ENCODE results near the gene GCN1. TPM values are rescaled to one million over a fixed set of nuclear protein-coding genes. Genes with fewer than 3 reads are reported as not detected.
A peak's percentile ranks its signal among the peaks of the same experiment; 100 is the strongest.
"Not testable (repeated sequence)": the region's sequence is repeated elsewhere in the genome, so short reads cannot be mapped to it uniquely, and the experiment has no call there.

Gene GCN1
- total and polyA plus RNA-seq, 12 donors = 9.7 to 41.3 (median 34.0) TPM

DNA sequence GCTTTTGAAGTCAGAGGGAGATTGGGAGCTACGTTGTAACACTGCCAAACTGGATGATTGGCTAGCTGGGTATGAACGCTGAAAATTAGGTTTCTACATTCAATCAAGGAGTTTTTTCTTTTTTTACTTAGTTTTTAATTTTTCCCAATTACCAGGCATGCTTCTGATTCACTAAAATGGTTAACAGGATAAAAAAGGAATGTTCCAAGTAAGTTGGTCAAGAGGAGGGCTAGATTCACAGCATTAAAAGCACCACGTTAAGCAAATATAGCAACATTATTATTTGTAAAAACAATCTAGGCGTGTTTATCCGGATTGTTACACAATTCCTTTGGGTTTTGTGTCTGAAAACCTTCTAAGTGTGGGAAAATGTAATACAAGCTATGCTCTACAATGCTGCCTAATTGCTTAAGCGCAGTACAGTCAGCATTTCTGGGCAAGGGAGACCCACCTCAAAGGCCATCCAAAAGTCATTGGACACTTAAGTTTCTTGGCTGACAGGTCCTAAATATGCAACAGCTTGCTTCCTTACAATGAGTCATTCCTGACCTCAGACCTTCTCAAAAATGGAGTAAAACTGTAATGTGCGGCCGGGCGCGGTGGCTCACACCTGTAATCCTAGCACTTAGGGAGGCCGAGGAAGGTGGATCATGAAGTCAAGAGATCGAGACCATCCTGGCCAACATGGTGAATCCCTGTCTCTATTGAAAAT lies 5.2 kb upstream of the GCN1 start:
- peak in 2 of 8 donors; percentile 20 to 53 for ATAC-seq

DNA sequence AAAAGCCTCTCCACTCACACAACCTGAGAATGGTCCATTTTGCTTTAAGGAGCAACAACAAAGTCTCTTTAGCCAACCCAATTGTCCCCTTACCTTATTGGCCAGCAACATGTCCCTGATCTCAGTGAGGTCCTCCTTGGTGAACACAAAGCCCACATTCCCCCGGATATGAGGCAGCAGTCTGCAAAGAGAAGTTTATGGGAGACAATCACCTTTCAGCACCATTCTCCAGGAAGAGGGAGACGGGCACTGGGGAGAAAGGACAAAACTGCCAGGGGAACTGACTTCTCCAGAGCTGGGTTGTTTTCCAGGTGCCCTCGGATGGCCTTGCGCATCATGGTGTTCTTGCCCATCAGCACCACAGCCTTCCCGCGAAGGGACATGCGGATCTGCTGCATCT lies 4.5 kb upstream of the GCN1 start:
- peak overlapping the region in 7 of 10 donors; percentile 10 to 98 (median 85) for H3K4me3 ChIP-seq

More for the DNA sequence above, 5.2 kb upstream of the GCN1 start:
- Histone ChIP-seq H3K36me3 (peaks cover 0 to 43% (median 28%) of the 10 kb centered on the region in 9 donors), H3K27ac (peak overlapping the region in 9 of 10 donors; percentile 77 to 92 (median 84)), H3K4me3 (peak overlapping the region; percentile 74 to 98 (median 90)), H3K27me3 (no peaks in the 10 kb centered on the region), H3K4me1 (peaks cover 3 to 60% (median 28%) of the 10 kb centered on the region in 9 donors), H3K9me3 (no peaks in the 10 kb centered on the region)
- TF ChIP-seq, protein P1, sequence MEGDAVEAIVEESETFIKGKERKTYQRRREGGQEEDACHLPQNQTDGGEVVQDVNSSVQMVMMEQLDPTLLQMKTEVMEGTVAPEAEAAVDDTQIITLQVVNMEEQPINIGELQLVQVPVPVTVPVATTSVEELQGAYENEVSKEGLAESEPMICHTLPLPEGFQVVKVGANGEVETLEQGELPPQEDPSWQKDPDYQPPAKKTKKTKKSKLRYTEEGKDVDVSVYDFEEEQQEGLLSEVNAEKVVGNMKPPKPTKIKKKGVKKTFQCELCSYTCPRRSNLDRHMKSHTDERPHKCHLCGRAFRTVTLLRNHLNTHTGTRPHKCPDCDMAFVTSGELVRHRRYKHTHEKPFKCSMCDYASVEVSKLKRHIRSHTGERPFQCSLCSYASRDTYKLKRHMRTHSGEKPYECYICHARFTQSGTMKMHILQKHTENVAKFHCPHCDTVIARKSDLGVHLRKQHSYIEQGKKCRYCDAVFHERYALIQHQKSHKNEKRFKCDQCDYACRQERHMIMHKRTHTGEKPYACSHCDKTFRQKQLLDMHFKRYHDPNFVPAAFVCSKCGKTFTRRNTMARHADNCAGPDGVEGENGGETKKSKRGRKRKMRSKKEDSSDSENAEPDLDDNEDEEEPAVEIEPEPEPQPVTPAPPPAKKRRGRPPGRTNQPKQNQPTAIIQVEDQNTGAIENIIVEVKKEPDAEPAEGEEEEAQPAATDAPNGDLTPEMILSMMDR (IDR thresholded peaks at IDR 0.05) = no peak
- DNase-seq = no peak
- intact Hi-C loops (cut with DNase I) = loop anchor here in 2 of 10 donors (2.0 kb wide), 1 partner anchor 65 kb away; the partner anchor contains the start of gene PXN (in 2 of the 2)
- WGBS, 2 donors = 24 to 28% methylated on average over 12 of the region's 12 CpGs

DNA sequence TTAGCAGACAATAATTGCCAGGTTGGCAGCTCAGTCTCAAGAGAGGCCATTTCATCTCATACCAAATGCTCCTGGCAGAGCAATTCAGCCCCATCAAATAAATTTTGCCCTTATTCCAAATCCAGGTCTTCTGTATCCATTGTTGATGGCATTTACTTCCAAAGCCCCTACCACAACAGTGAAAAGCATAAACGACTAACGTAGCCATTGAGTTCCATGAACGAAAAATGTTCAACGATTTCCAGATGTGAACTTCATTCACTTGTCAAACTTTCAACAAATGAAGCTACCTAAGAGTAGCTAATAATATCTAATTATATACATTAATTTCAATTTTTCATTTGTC lies 3.0 kb upstream of the GCN1 start:
- TF ChIP-seq, protein P1 (IDR thresholded peaks at IDR 0.05) = no peak
- 78 to 81% methylated on average over 4 of the region's 4 CpGs for WGBS, 2 donors
- intact Hi-C loops (cut with DNase I) = no loop called here
- H3K4me3 ChIP-seq = no peak overlapping the region
- ATAC-seq (no peak), DNase-seq (no peak)
- peaks cover 0 to 43% (median 28%) of the 10 kb centered on the region in 9 donors for H3K36me3 ChIP-seq
- no peaks in the 10 kb centered on the region for H3K9me3 ChIP-seq
- H3K27me3 ChIP-seq = no peaks in the 10 kb centered on the region
- H3K27ac ChIP-seq = no peak overlapping the region
- H3K4me1 ChIP-seq = peaks cover 3 to 78% (median 42%) of the 10 kb centered on the region in 9 donors

More for the DNA sequence above, 4.5 kb upstream of the GCN1 start:
- Histone ChIP-seq H3K36me3 (peaks cover 0 to 43% (median 28%) of the 10 kb centered on the region in 9 donors), H3K27me3 (no peaks in the 10 kb centered on the region), H3K9me3 (no peaks in the 10 kb centered on the region), H3K4me1 (peaks cover 3 to 63% (median 28%) of the 10 kb centered on the region in 9 donors), H3K27ac (peak overlapping the region in 3 of 10 donors; percentile 80 to 92 (median 89))
- ATAC-seq (no peak), DNase-seq (no peak)
- TF ChIP-seq, protein P1 (IDR thresholded peaks at IDR 0.05) = no peak
- intact Hi-C loops (cut with DNase I) = no loop called here
- WGBS, 2 donors = 75 to 82% methylated on average over 7 of the region's 7 CpGs

DNA sequence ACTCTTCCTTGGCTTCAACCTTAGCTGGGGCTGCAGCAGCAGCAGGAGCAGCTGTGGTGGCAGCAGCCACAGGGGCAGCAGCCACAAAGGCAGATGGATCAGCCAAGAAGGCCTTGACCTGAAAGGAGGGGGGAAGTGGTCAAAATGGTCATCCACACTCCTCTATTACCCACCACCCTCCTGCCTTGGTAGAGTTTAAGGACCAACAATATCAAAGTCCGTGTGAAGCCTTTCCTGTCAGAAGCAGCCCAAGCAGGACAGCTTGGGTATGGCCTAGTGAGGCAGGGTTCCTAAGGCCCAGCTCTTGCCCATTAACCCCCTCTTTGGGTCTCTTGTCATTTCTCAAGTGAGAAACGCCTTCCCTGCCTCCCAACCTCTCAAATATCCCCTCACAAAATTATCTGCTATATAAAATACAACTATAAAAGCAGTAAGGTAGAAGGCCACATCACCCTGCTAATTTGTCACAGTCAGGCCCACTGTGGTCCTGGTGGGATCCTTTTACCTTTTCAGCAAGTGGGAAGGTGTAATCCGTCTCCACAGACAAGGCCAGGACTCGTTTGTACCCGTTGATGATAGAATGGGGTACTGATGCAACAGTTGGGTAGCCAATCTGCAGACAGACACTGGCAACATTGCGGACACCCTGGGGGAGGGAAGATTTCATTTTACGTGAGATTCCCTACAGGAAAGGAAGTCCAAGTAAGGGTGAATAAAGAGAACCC lies 2.5 kb upstream of the GCN1 start:
- intact Hi-C loops (cut with DNase I); DNase-seq; ATAC-seq; H3K27me3 ChIP-seq; H3K27ac ChIP-seq; H3K9me3 ChIP-seq; H3K4me3 ChIP-seq: not testable (repeated sequence)
- H3K36me3 ChIP-seq = peaks cover 0 to 46% (median 28%) of the 10 kb centered on the region in 9 donors
- WGBS, 2 donors = 76 to 82% methylated on average over 7 of the region's 7 CpGs
- peaks cover 3 to 80% (median 42%) of the 10 kb centered on the region in 9 donors for H3K4me1 ChIP-seq

Data from heart right ventricle (tissue), 16 donors.